ENCODE results near the gene SPTLC2. TPM values are rescaled to one million over a fixed set of nuclear protein-coding genes. Genes with fewer than 3 reads are reported as not detected.

Gene SPTLC2
- total RNA-seq, 1 donor from 2014 or later: 28.1 TPM

DNA sequence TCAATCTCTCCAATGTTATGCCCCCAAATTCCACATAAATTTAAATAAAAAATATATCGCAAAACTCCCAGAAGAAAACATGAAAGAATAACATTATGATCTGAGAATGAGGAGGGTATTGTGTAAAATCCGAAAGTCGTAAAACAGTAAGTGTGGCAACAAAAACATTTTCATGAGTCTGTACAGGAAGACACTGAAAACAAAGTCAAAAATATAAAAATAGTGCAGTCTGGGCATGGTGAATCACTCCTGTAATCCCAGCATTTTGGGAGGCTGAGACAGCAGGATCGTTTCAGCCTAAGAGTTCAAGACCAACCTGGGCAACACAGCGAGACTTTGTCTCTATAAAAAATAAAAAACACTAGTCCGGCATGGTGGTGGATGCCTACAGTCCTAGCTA, 57.1 kb downstream of the SPTLC2 start:
- H3K4me1 Mint-ChIP-seq (ENCODE audit: unreplicated experiment): peaks cover 30% of the 10 kb centered on the region
- no peaks in the 10 kb centered on the region for H3K27me3 Mint-ChIP-seq (ENCODE audit: unreplicated experiment)
- no peak for TF ChIP-seq CTCF (IDR thresholded peaks at IDR 0.05)
- peaks cover 22% of the 10 kb centered on the region for H3K36me3 Mint-ChIP-seq (ENCODE audit: unreplicated experiment)
- peak overlapping the region; percentile 82 for H3K27ac Mint-ChIP-seq (ENCODE audit: unreplicated experiment)
- no peak for DNase-seq (ENCODE audit: extremely low spot score, unreplicated experiment)
- no peaks in the 10 kb centered on the region for H3K9me3 Mint-ChIP-seq (ENCODE audit: unreplicated experiment)
- H3K4me3 Mint-ChIP-seq (ENCODE audit: unreplicated experiment): no peak overlapping the region

DNA sequence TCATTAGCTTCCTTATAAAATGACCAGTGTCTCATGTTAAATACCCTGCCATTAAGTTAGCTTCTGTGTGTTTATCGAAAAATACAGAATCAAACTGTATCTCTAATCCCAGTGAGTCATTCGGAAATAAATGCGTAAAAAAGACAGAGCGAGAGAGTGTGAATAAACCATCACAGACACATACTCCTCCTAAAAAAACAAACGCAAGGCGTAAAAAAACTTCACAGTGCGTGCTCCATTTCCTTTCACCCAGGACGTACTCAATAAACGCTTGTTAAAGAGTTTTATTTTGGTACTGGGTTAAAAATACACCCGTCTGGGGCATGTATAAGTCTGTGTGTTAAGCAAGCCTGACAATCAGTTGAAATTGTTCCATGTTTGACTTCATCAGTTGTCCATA, 59.0 kb downstream of the SPTLC2 start:
- no peak for DNase-seq (ENCODE audit: extremely low spot score, unreplicated experiment)
- Mint-ChIP-seq H3K27me3 (ENCODE audit: unreplicated experiment) (no peaks in the 10 kb centered on the region), H3K9me3 (ENCODE audit: unreplicated experiment) (no peaks in the 10 kb centered on the region), H3K4me1 (ENCODE audit: unreplicated experiment) (peaks cover 17% of the 10 kb centered on the region), H3K36me3 (ENCODE audit: unreplicated experiment) (peaks cover 24% of the 10 kb centered on the region), H3K4me3 (ENCODE audit: unreplicated experiment) (no peak overlapping the region), H3K27ac (ENCODE audit: unreplicated experiment) (no peak overlapping the region)
- TF ChIP-seq CTCF (IDR thresholded peaks at IDR 0.05): no peak

- H3K27ac Mint-ChIP-seq (ENCODE audit: unreplicated experiment): no peak overlapping the region
- H3K36me3 Mint-ChIP-seq (ENCODE audit: unreplicated experiment): peaks cover 24% of the 10 kb centered on the region
Measured at GRCh38 chr14:77556946-77557345, 59.5 kb downstream of the SPTLC2 start.

DNA sequence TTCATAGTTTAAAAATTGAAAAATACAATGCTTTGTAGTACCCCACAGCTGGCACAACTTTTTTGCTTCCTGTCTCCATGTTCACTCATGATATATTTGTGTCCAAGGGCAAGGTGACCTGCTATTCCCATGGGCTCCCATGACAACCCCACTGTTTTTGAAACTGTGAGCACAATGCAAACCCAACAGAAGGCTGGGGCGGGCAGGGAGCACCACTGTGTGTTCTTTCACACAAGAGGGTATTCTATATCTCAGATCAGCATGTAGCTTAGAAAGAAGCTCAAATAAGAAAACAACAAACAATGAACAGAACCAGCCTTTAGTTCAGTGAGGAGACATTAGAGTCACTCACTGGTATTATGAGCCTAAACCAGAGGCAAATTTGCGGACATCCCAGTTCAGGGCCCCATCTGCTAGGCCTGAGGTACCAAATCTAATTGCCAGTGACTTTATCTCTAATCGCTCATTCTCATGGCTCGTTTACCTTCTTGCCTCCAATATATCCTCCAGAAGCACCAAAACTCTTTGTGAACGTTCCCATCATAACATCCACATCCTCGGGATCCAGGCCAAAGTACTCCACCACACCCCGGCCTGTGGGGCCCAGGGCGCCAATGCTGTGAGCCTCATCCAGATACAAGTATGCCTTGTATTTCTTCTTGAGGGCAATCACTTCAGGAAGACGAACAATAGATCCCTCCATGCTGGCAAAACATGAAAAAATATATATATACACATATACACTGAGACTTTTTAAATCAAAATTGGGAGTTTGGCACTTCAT, 61.4 kb downstream of the SPTLC2 start:
- Mint-ChIP-seq H3K4me3 (ENCODE audit: unreplicated experiment) (no peak overlapping the region), H3K27ac (ENCODE audit: unreplicated experiment) (no peak overlapping the region), H3K27me3 (ENCODE audit: unreplicated experiment) (no peaks in the 10 kb centered on the region), H3K36me3 (ENCODE audit: unreplicated experiment) (peaks cover 16% of the 10 kb centered on the region), H3K4me1 (ENCODE audit: unreplicated experiment) (peaks cover 6% of the 10 kb centered on the region), H3K9me3 (ENCODE audit: unreplicated experiment) (no peaks in the 10 kb centered on the region)
- TF ChIP-seq CTCF (IDR thresholded peaks at IDR 0.05): no peak
- DNase-seq (ENCODE audit: extremely low spot score, unreplicated experiment): no peak

More at GRCh38 chr14:77556946-77557345, 59.5 kb downstream of the SPTLC2 start:
- peaks cover 13% of the 10 kb centered on the region for H3K4me1 Mint-ChIP-seq (ENCODE audit: unreplicated experiment)
- no peaks in the 10 kb centered on the region for H3K27me3 Mint-ChIP-seq (ENCODE audit: unreplicated experiment)
- DNase-seq (ENCODE audit: extremely low spot score, unreplicated experiment): no peak
- H3K9me3 Mint-ChIP-seq (ENCODE audit: unreplicated experiment): no peaks in the 10 kb centered on the region
- H3K4me3 Mint-ChIP-seq (ENCODE audit: unreplicated experiment): no peak overlapping the region
- no peak for TF ChIP-seq CTCF (IDR thresholded peaks at IDR 0.05)

DNA sequence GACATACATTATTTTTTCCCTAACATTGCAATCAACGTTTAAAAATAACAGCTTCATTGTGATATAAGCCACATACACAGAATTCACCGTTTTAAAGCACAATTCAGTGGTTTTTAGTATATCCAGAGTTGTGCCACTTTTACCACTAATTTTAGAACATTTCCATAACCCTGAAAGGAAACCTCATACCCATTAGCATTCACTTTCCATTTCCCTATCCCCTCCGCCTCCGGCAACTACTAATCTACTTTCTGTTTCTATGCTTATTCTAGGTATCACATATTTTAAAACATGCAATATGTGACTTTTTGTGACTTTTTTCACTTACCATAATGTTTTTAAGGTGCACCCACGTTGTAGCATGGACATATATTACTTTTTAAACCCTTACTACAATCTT, 62.2 kb downstream of the SPTLC2 start:
- Mint-ChIP-seq H3K36me3 (ENCODE audit: unreplicated experiment) (peaks cover 11% of the 10 kb centered on the region), H3K27me3 (ENCODE audit: unreplicated experiment) (no peaks in the 10 kb centered on the region), H3K4me3 (ENCODE audit: unreplicated experiment) (no peak overlapping the region), H3K27ac (ENCODE audit: unreplicated experiment) (no peak overlapping the region), H3K9me3 (ENCODE audit: unreplicated experiment) (no peaks in the 10 kb centered on the region), H3K4me1 (ENCODE audit: unreplicated experiment) (peaks cover 1% of the 10 kb centered on the region)
- TF ChIP-seq CTCF (IDR thresholded peaks at IDR 0.05): no peak
- DNase-seq (ENCODE audit: extremely low spot score, unreplicated experiment): no peak
